PFSK-1 (cell line): ENCODE measurements around the gene DNAH10.

Experiments used
- FOXP2 ChIP-seq: optimal IDR thresholded peaks from 2 replicates; pipeline ENCODE3; 2011; ENCODE audit warnings: borderline replicate concordance, control low read depth, inconsistent platforms; ENCODE audit not compliant: insufficient read depth; ENCODE audit errors: extremely low read length, extremely low read depth
- POLR2AphosphoS5 ChIP-seq: IDR thresholded peaks from 2 replicates; pipeline ENCODE4 v1.6.1; 2012; ENCODE audit warnings: low read depth, mild to moderate bottlenecking, control low read depth, low read length, moderate library complexity
- REST ChIP-seq, 2 experiments: IDR thresholded peaks; 2 replicates each; pipeline versions ENCODE4 v1.6.1 to v1.8.0; 2011 to 2012; ENCODE audit warnings: low read depth in 2 of 2, low read length in 2 of 2, control low read depth in 1 of 2, inconsistent platforms in 1 of 2, mild to moderate bottlenecking in 1 of 2, moderate library complexity in 1 of 2; ENCODE audit not compliant: insufficient read depth in 1 of 2
- SIN3A ChIP-seq: IDR thresholded peaks from 2 replicates; pipeline ENCODE4 v1.6.1; 2012; ENCODE audit warnings: mild to moderate bottlenecking, low read length, moderate library complexity, borderline replicate concordance; ENCODE audit not compliant: insufficient read depth
- TAF1 ChIP-seq: IDR thresholded peaks from 2 replicates; pipeline ENCODE4 v1.6.1; 2012; ENCODE audit warnings: low read length, control low read depth, borderline replicate concordance; ENCODE audit not compliant: insufficient read depth

Gene DNAH10

GRCh38 chr12:123805173-123805572 lies 43.1 kb downstream of the DNAH10 start:
- TF ChIP-seq FOXP2 (no peak), SIN3A (no peak), REST (IDR thresholded peaks at IDR 0.05; ENCODE audit: insufficient read depth in 1 of 2, low read depth in 2 of 2, low read length in 2 of 2) (no peak), POLR2AphosphoS5 (no peak)

DNA sequence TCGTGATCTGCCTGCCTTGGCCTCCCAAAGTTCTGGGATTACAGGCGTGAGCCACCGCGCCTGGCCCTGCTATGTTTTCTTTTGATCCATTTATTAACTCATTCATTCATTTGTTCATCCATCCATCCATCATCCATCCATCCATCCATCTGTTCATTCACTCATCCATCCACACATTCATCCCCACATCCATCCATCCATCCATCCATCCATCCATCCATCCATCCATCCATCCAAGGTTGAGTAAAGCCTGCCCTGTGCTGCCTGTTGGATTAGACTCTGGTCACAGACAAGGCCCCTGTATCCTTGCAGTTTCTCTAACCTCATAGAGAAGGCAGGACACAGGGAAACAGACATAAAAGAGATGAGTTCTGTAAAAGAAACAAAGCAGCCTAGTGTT lies 44.9 kb downstream of the DNAH10 start:
- TF ChIP-seq TAF1 (no peak), SIN3A (no peak), FOXP2 (no peak), POLR2AphosphoS5 (no peak), REST (IDR thresholded peaks at IDR 0.05; ENCODE audit: insufficient read depth in 1 of 2, low read depth in 2 of 2, low read length in 2 of 2) (no peak)

- TF ChIP-seq REST (IDR thresholded peaks at IDR 0.05; ENCODE audit: insufficient read depth in 1 of 2, low read depth in 2 of 2, low read length in 2 of 2) (no peak), SIN3A (no peak), POLR2AphosphoS5 (no peak), FOXP2 (no peak), TAF1 (no peak)
These were observed 45.6 kb downstream of the DNAH10 start for GRCh38 chr12:123807670-123808069.

GRCh38 chr12:123808167-123808566 lies 46.1 kb downstream of the DNAH10 start:
- TF ChIP-seq REST (IDR thresholded peaks at IDR 0.05; ENCODE audit: insufficient read depth in 1 of 2, low read depth in 2 of 2, low read length in 2 of 2) (no peak), TAF1 (no peak), POLR2AphosphoS5 (no peak)

DNA sequence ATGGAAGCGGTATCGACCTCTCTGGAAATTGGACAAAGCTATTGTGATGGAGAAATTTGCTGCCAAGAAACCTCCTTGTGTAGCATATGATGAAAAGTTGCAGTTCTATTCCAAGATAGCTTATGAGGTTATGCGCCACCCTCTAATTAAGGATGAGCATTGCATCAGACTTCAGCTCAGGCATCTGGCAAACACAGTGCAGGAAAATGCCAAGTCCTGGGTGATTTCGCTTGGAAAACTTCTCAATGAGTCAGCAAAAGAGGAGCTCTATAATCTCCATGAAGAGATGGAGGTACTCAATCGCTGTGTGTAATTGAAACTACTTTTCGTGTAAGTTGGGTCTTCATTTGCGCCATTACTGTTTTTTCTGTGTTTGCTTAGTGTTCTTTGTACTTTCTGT lies 51.2 kb downstream of the DNAH10 start:
- TF ChIP-seq TAF1 (no peak), FOXP2 (no peak), SIN3A (no peak), REST (IDR thresholded peaks at IDR 0.05; ENCODE audit: insufficient read depth in 1 of 2, low read depth in 2 of 2, low read length in 2 of 2) (no peak), POLR2AphosphoS5 (no peak)
